ENCODE data around the gene PGM3.

GRCh38 chr6:83155794-83156193, 37.3 kb downstream of the PGM3 start:
- TF ChIP-seq POLR2AphosphoS5 (IDR thresholded peaks at IDR 0.05; ENCODE audit: borderline replicate concordance, low read depth, low read length), result no peak
- TF ChIP-seq EZH2 (IDR thresholded peaks at IDR 0.05), result no peak
- no peak for TF ChIP-seq FOXP2 (optimal IDR thresholded peaks at IDR 0.05; ENCODE audit: control extremely low read depth, extremely low read length, insufficient read depth)

Measured in SK-N-MC (cell line).